ENCODE measurements around the gene HOXD11.

DNA sequence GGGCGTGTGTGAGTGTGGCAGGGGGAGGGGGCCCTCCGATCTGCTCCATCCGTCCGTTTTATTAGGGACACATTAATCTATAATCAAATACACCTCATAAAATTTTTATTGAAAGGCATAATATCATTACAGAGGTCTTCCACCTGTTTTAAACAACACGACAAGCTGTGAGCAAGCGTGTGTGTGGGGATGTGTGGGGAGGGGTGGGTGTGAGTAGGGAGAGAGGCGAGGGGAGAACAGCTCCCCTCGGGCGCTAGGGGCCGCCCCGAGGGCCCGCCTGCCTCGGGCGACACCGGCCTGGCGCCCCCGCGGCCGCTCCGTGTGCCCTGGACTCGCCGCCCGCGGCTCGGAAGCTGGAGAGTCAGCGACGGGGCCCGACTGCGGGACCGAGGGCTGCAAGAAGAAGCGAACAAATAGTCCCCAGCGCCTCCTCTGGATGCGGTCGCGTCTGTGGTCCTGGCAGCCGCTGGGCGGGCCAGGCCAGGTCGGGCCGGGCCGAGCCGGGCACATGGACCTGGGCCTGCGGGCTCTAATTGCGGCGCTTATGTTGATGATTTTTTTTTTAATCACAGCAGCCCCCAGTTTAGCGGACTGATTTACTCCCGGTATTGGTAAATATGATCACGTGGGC lies 15.1 kb downstream of the HOXD11 start:
- TF ChIP-seq CTCF (IDR thresholded peaks at IDR 0.05; ENCODE audit: borderline replicate concordance, extremely low read depth, low read length, poor library complexity, severe bottlenecking) (no peak), EZH2 (IDR thresholded peaks at IDR 0.05; ENCODE audit: borderline replicate concordance, low read depth, low read length, severe bottlenecking) (no peak)

Data from DND-41 (cell line).